Stomach (tissue), 4 donors: ENCODE data around the gene KBTBD4.

Experiments used
- EP300 ChIP-seq: sonication (generic); formaldehyde crosslinking; IDR thresholded peaks from one replicate; pipeline ENCODE4 v1.6.1; 2017; ENCODE audit warnings: antibody characterized with exemption
- POLR2A ChIP-seq, 4 donors: fragments of 450-650 bp; IDR thresholded peaks; one replicate each; pipeline ENCODE4 v1.6.1; 2016; ENCODE audit warnings: antibody characterized with exemption in 4 of 4, control low read depth in 2 of 4, mild to moderate bottlenecking in 1 of 4, moderate library complexity in 1 of 4
- POLR2AphosphoS5 ChIP-seq, 3 donors: sonication (generic); formaldehyde crosslinking; IDR thresholded peaks; one replicate each; pipeline ENCODE4 v1.6.1; 2016; ENCODE audit warnings: antibody characterized with exemption in 3 of 3
- TF ChIP-seq, protein P1 (sequence below), 7 experiments: fragments of 450-650 bp in 4 of 7; fragments of 200-600 bp in 3 of 7; sonication (generic) in 3 of 7; IDR thresholded peaks; one replicate each; pipeline ENCODE4 v1.5.1; 2016 to 2019; ENCODE audit warnings: antibody characterized with exemption in 7 of 7, control low read depth in 2 of 7, mild to moderate bottlenecking in 1 of 7

DNA sequence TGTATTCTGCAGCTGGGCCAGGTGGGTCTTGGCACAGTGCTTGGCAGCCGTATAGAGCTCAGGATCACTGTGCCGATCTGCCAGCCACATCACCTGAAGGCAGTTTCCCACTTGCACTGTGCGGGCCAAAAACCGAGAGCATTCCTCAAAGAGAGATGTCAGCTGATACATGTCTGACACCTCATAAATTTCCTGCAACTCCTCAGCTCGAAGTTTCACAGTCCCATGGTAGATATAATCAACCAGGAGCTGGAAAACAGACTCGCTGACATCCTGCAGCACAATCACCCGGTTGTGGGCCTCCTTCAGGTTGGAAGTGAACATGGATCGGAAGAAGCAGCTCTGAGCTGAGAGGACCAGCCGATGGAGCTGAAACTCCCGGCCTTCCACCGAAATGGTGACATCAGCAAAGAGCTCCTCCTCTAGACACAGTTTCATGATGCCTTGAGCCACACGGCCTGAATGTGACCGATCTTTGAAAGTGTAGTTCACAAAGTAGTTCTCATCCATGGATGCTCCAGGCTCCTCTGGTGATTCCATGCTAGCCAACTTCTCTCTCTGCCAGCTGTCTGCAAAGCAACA is 1.2 kb downstream of the KBTBD4 start:
- TF ChIP-seq, protein P1, sequence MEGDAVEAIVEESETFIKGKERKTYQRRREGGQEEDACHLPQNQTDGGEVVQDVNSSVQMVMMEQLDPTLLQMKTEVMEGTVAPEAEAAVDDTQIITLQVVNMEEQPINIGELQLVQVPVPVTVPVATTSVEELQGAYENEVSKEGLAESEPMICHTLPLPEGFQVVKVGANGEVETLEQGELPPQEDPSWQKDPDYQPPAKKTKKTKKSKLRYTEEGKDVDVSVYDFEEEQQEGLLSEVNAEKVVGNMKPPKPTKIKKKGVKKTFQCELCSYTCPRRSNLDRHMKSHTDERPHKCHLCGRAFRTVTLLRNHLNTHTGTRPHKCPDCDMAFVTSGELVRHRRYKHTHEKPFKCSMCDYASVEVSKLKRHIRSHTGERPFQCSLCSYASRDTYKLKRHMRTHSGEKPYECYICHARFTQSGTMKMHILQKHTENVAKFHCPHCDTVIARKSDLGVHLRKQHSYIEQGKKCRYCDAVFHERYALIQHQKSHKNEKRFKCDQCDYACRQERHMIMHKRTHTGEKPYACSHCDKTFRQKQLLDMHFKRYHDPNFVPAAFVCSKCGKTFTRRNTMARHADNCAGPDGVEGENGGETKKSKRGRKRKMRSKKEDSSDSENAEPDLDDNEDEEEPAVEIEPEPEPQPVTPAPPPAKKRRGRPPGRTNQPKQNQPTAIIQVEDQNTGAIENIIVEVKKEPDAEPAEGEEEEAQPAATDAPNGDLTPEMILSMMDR (IDR thresholded peaks at IDR 0.05) = no peak
- TF ChIP-seq EP300 (no peak), POLR2A (IDR thresholded peaks at IDR 0.05) (no peak), POLR2AphosphoS5 (IDR thresholded peaks at IDR 0.05) (no peak)
